H9 (cell line): ENCODE data around the gene RIPPLY3. TPM values are rescaled to one million over a fixed set of nuclear protein-coding genes. Genes with fewer than 3 reads are reported as not detected.

Experiments
- DNase-seq: peaks from one replicate; pipeline ENCODE4 v3.0.0-alpha.2; 2017
- H2AFZ ChIP-seq: one replicate; pipeline ENCODE4 v1.6.1; 2013; ENCODE audit warnings: mild to moderate bottlenecking, low read length, control low read depth, moderate library complexity
- H2AK5ac ChIP-seq: 2 replicates; pipeline ENCODE4 v1.6.1; 2013; ENCODE audit warnings: low read length, control low read depth, mixed read lengths; ENCODE audit not compliant: insufficient read length
- H2BK120ac ChIP-seq: one replicate; pipeline ENCODE4 v1.6.1; 2013; ENCODE audit warnings: low read depth, mild to moderate bottlenecking, low read length, control low read depth, inconsistent platforms; ENCODE audit not compliant: poor library complexity, severe bottlenecking
- H2BK12ac ChIP-seq: 2 replicates; pipeline ENCODE4 v1.6.1; 2013; ENCODE audit warnings: low read length, control low read depth, mixed read lengths, low read depth; ENCODE audit not compliant: insufficient read length
- H2BK15ac ChIP-seq: 2 replicates; pipeline ENCODE4 v1.6.1; 2013; ENCODE audit warnings: low read depth, low read length, control low read depth
- H2BK20ac ChIP-seq: one replicate; pipeline ENCODE4 v1.6.1; 2013; ENCODE audit warnings: low read depth, mild to moderate bottlenecking, low read length, control low read depth, inconsistent platforms; ENCODE audit not compliant: poor library complexity, severe bottlenecking
- H2BK5ac ChIP-seq: 2 replicates; pipeline ENCODE4 v1.6.1; 2013; ENCODE audit warnings: low read length, control low read depth, mixed read lengths; ENCODE audit not compliant: insufficient read length
- H3K14ac ChIP-seq: 2 replicates; pipeline ENCODE4 v1.6.1; 2013; ENCODE audit warnings: low read length, control low read depth; ENCODE audit not compliant: insufficient read depth
- H3K18ac ChIP-seq: 2 replicates; pipeline ENCODE4 v1.6.1; 2013; ENCODE audit warnings: low read depth, mild to moderate bottlenecking, mixed read lengths, low read length, control low read depth; ENCODE audit not compliant: insufficient read length
- H3K23ac ChIP-seq: 2 replicates; pipeline ENCODE4 v1.6.1; 2013; ENCODE audit warnings: low read length, control low read depth, mixed read lengths, low read depth; ENCODE audit not compliant: insufficient read length
- H3K23me2 ChIP-seq: 2 replicates; pipeline ENCODE4 v1.6.1; 2013; ENCODE audit warnings: low read depth, mild to moderate bottlenecking, mixed read lengths, low read length, control low read depth; ENCODE audit not compliant: insufficient read length, poor library complexity, severe bottlenecking
- H3K27ac ChIP-seq: 2 replicates; pipeline ENCODE4 v1.5.1; 2013; ENCODE audit warnings: low read length, control low read depth, mixed read lengths, low read depth; ENCODE audit not compliant: insufficient read length
- H3K27me3 ChIP-seq: 2 replicates; pipeline ENCODE4 v1.6.1; 2013; ENCODE audit warnings: low read length, control low read depth, inconsistent platforms; ENCODE audit not compliant: insufficient read depth
- H3K4ac ChIP-seq: 2 replicates; pipeline ENCODE4 v1.6.1; 2013; ENCODE audit warnings: low read depth, mild to moderate bottlenecking, control low read depth, inconsistent platforms, low read length, moderate library complexity
- H3K4me1 ChIP-seq: 2 replicates; pipeline ENCODE4 v1.6.1; 2013; ENCODE audit warnings: low read length, control low read depth, inconsistent platforms; ENCODE audit not compliant: insufficient read depth
- H3K4me2 ChIP-seq: 2 replicates; pipeline ENCODE4 v1.6.1; 2013; ENCODE audit warnings: low read length, control low read depth, mixed read lengths; ENCODE audit not compliant: insufficient read length, insufficient read depth
- H3K56ac ChIP-seq: 2 replicates; pipeline ENCODE4 v1.6.1; 2013; ENCODE audit warnings: low read depth, mild to moderate bottlenecking, mixed read lengths, low read length, control low read depth; ENCODE audit not compliant: insufficient read length
- H3K79me1 ChIP-seq: 2 replicates; pipeline ENCODE4 v1.6.1; 2013; ENCODE audit warnings: low read depth, mild to moderate bottlenecking, moderate library complexity, low read length, control low read depth, inconsistent platforms; ENCODE audit not compliant: insufficient read depth, poor library complexity, severe bottlenecking
- H3K79me2 ChIP-seq: 2 replicates; pipeline ENCODE4 v1.6.1; 2013; ENCODE audit warnings: low read length, control low read depth, inconsistent platforms; ENCODE audit not compliant: insufficient read depth
- H3K9ac ChIP-seq: 2 replicates; pipeline ENCODE4 v1.6.1; 2013; ENCODE audit warnings: low read length, control low read depth, mixed read lengths; ENCODE audit not compliant: insufficient read length; ENCODE audit errors: extremely low read depth
- H3K9me3 ChIP-seq: one replicate; pipeline ENCODE4 v1.6.1; 2013; ENCODE audit warnings: low read depth, low read length, inconsistent platforms; ENCODE audit not compliant: control insufficient read depth
- H3T11ph ChIP-seq: one replicate; pipeline ENCODE4 v1.6.1; 2013; ENCODE audit warnings: mild to moderate bottlenecking, low read length, control low read depth, inconsistent platforms
- H4K20me1 ChIP-seq: one replicate; pipeline ENCODE4 v1.6.1; 2013; ENCODE audit not compliant: control insufficient read depth, insufficient read length, insufficient read depth
- H4K5ac ChIP-seq: 2 replicates; pipeline ENCODE4 v1.6.1; 2013; ENCODE audit warnings: low read depth, mild to moderate bottlenecking, mixed read lengths, low read length, control low read depth; ENCODE audit not compliant: insufficient read length
- H4K8ac ChIP-seq: replicated peaks from 2 replicates; pipeline ENCODE4 v1.6.1; 2013; ENCODE audit warnings: low read length, control low read depth, mixed read lengths, low read depth; ENCODE audit not compliant: insufficient read length
- H4K91ac ChIP-seq: 2 replicates; pipeline ENCODE4 v1.6.1; 2013; ENCODE audit warnings: low read depth, mild to moderate bottlenecking, moderate library complexity, mixed read lengths, low read length, control low read depth; ENCODE audit not compliant: insufficient read length
- H3K27ac Mint-ChIP-seq, 3 experiments: 2 replicates in 2 of 3; 3 replicates in 1 of 3; pipeline ENCODE4 v1.8.0; 2020 to 2021; ENCODE audit warnings: mixed read lengths in 3 of 3, mild to moderate bottlenecking in 1 of 3, moderate library complexity in 1 of 3
- H3K27me3 Mint-ChIP-seq: 2 replicates; pipeline ENCODE4 v1.8.0; 2021; ENCODE audit warnings: low read depth, mild to moderate bottlenecking, moderate library complexity, mixed read lengths
- H3K36me3 Mint-ChIP-seq, 3 experiments: 2 replicates in 2 of 3; 3 replicates in 1 of 3; pipeline ENCODE4 v1.8.0; 2020 to 2021; ENCODE audit warnings: low read depth in 3 of 3, mixed read lengths in 3 of 3; ENCODE audit not compliant: insufficient read depth in 1 of 3
- H3K4me1 Mint-ChIP-seq, 2 experiments: 2 replicates each; pipeline ENCODE4 v1.8.0; 2020; ENCODE audit warnings: mixed read lengths in 2 of 2
- H3K4me3 Mint-ChIP-seq, 2 experiments: 2 replicates in 1 of 2; 3 replicates in 1 of 2; pipeline ENCODE4 v1.8.0; 2020 to 2021; ENCODE audit warnings: mild to moderate bottlenecking in 2 of 2, mixed read lengths in 2 of 2, moderate library complexity in 1 of 2
- H3K9me3 Mint-ChIP-seq, 2 experiments: 2 replicates in 1 of 2; 3 replicates in 1 of 2; pipeline ENCODE4 v1.8.0; 2020; ENCODE audit warnings: mild to moderate bottlenecking in 2 of 2, mixed read lengths in 2 of 2, moderate library complexity in 1 of 2
- CTCF ChIP-seq: fragments of 200-600 bp; sonication (generic); conservative IDR thresholded peaks from 3 replicates; pipeline ENCODE4 v1.8.0; 2021; ENCODE audit warnings: antibody characterized with exemption, mild to moderate bottlenecking
- WGBS: extraction: QIAGEN DNeasy Blood & Tissue Kit; methylation state at CpG from one replicate; pipeline ENCODE4 v1.1.7; 2013; ENCODE audit warnings: missing lambda C conversion rate, low lambda C conversion rate, mixed read lengths; ENCODE audit not compliant: insufficient read length; ENCODE audit errors: extremely low coverage; 5-methylcytosine and 5-hydroxymethylcytosine counted together
- total RNA-seq: library from RNA; stranded (reverse); gene quantifications from 2 replicates; pipeline ENCODE4 v1.2.1, GENCODE V29; 2021

Gene RIPPLY3
- total RNA-seq, 1 experiment from 2014 or later = 1.9 TPM

- Mint-ChIP-seq H3K9me3 (peaks cover 7 to 8% of the 10 kb centered on the region in 2 experiments; a peak in 3 of 5 replicates), H3K27me3 (peaks cover 19% of the 10 kb centered on the region), H3K4me1 (peaks cover 32 to 43% of the 10 kb centered on the region in 2 experiments), H3K27ac (peak overlapping the region in 1 of 3 experiments; percentile 34; a peak in 2 of 7 replicates), H3K36me3 (peaks cover 0 to 13% (median 0%) of the 10 kb centered on the region in 3 experiments; a peak in 3 of 7 replicates), H3K4me3 (no peak overlapping the region)
- no peaks in the 10 kb centered on the region; the same call in 1 of the 2 replicates for H3K27me3 ChIP-seq
- H3K4ac ChIP-seq = no peak overlapping the region
- no peak for TF ChIP-seq CTCF
- no peak overlapping the region for H3K14ac ChIP-seq
- no peaks in the 10 kb centered on the region for H3K23me2 ChIP-seq
- H3K79me2 ChIP-seq = no peaks in the 10 kb centered on the region
- no peak overlapping the region for H3K9ac ChIP-seq
- H2BK120ac ChIP-seq = no peak overlapping the region
- no peak overlapping the region for H2BK15ac ChIP-seq
- H2AFZ ChIP-seq = no peak overlapping the region
- peak; percentile 76 for DNase-seq
- H3K4me2 ChIP-seq = no peak overlapping the region
- H3K18ac ChIP-seq = peak overlapping the region; percentile 69
- WGBS = no CpG with 5 or more reads among the region's 1 CpG
- H2BK5ac ChIP-seq = no peak overlapping the region
- no peak overlapping the region for H4K5ac ChIP-seq
- H4K91ac ChIP-seq = no peak overlapping the region
- no peak overlapping the region for H3K56ac ChIP-seq
- no peaks in the 10 kb centered on the region for H4K20me1 ChIP-seq
- H3K79me1 ChIP-seq = no peaks in the 10 kb centered on the region
- no peak overlapping the region for H3T11ph ChIP-seq
- H2AK5ac ChIP-seq = no peak overlapping the region
- no peak overlapping the region for H2BK12ac ChIP-seq
- no peaks in the 10 kb centered on the region for H3K9me3 ChIP-seq
- no peak overlapping the region for H3K27ac ChIP-seq
- peaks cover 3% of the 10 kb centered on the region; the same call in 1 of the 2 replicates for H3K4me1 ChIP-seq
- H4K8ac ChIP-seq = no peak overlapping the region
- no peak overlapping the region for H2BK20ac ChIP-seq
- H3K23ac ChIP-seq = no peak overlapping the region
These were observed 53.8 kb downstream of the RIPPLY3 start for GRCh38 chr21:37060296-37060695.
